Activated naive CD4-positive, alpha-beta T cell treated with anti-CD3 and anti-CD28 coated beads, Interleukin-2, amount 50 U/mL, for 72 hours (primary cell): ENCODE measurements around the gene PDK4. TPM values are rescaled to one million over a fixed set of nuclear protein-coding genes. Genes with fewer than 3 reads are reported as not detected.

Source experiments
- ATAC-seq, 2 donors: fragments of 150-1000 bp; cut with Tn5 transposase; 2 replicates each; pipeline ENCODE4 v1.10.0; 2021; ENCODE audit warnings: mild to moderate bottlenecking in 2 of 2, moderate library complexity in 2 of 2
- DNase-seq, 2 donors: peaks; one replicate each; pipeline ENCODE4 v3.0.0; 2021 to 2022; ENCODE audit warnings: low spot score in 2 of 2
- H3K27ac Mint-ChIP-seq, 2 donors: one replicate each; pipeline ENCODE4 v1.8.0; 2022; ENCODE audit warnings: mild to moderate bottlenecking in 2 of 2, mixed read lengths in 2 of 2
- H3K36me3 Mint-ChIP-seq, 2 donors: one replicate each; pipeline ENCODE4 v1.8.0; 2022; ENCODE audit warnings: mixed read lengths in 2 of 2
- H3K9me3 Mint-ChIP-seq, 2 donors: one replicate each; pipeline ENCODE4 v1.8.0; 2022; ENCODE audit warnings: mixed read lengths in 2 of 2
- total RNA-seq, 2 donors: library from RNA; stranded (reverse); gene quantifications; one replicate each; pipeline ENCODE4 v1.2.3, GENCODE V29; 2022

Gene PDK4
- total RNA-seq, result not detected

- no peak for ATAC-seq
- Mint-ChIP-seq H3K9me3 (peaks cover 0 to 4% of the 10 kb centered on the region in 2 donors), H3K36me3 (peaks cover 0 to 6% of the 10 kb centered on the region in 2 donors), H3K27ac (no peak within 1 kb of the TSS)
- DNase-seq, result no peak
Measured at GRCh38 chr7:95596198-95597063, at the start of gene PDK4. Gene PDK4, minus strand, starts transcription at chr7:95596516. Its CDS starts 223 bp downstream, at chr7:95596293.

GRCh38 chr7:95642173-95642572 lies 45.9 kb upstream of the PDK4 start:
- Mint-ChIP-seq H3K9me3 (no peaks in the 10 kb centered on the region), H3K36me3 (no peaks in the 10 kb centered on the region), H3K27ac (no peak overlapping the region)
- no peak for DNase-seq
- no peak for ATAC-seq

- Mint-ChIP-seq H3K27ac (no peak overlapping the region), H3K9me3 (no peaks in the 10 kb centered on the region), H3K36me3 (no peaks in the 10 kb centered on the region)
- DNase-seq, result no peak
- no peak for ATAC-seq
Measured at GRCh38 chr7:95636140-95636940, 40.0 kb upstream of the PDK4 start.

GRCh38 chr7:95632609-95633008 lies 36.3 kb upstream of the PDK4 start:
- Mint-ChIP-seq H3K27ac (no peak overlapping the region), H3K9me3 (peaks cover 0 to 4% of the 10 kb centered on the region in 2 donors), H3K36me3 (no peaks in the 10 kb centered on the region)
- DNase-seq (no peak), ATAC-seq (no peak)

DNA sequence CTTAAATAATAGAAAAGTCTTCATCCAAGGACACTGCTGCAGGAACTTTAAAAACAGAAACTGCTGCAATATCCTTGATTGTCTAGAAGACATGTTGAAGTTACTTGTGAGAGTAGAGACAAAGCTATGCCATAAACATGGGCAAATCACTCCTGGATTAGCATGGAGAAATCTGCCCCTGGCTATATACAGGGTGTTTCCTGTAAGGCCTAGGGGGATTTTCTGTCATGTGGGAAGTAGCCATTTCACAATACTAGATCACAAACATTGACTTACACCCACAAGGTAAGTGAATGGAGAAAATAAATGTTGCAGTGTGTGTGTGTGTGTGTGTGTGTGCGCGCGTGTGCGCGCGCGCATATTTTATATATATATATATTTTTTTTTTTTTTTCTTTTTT lies 35.2 kb upstream of the PDK4 start:
- ATAC-seq, result no peak
- Mint-ChIP-seq H3K9me3 (peaks cover 4% of the 10 kb centered on the region in 2 donors), H3K27ac (no peak overlapping the region), H3K36me3 (no peaks in the 10 kb centered on the region)
- DNase-seq, result no peak

DNA sequence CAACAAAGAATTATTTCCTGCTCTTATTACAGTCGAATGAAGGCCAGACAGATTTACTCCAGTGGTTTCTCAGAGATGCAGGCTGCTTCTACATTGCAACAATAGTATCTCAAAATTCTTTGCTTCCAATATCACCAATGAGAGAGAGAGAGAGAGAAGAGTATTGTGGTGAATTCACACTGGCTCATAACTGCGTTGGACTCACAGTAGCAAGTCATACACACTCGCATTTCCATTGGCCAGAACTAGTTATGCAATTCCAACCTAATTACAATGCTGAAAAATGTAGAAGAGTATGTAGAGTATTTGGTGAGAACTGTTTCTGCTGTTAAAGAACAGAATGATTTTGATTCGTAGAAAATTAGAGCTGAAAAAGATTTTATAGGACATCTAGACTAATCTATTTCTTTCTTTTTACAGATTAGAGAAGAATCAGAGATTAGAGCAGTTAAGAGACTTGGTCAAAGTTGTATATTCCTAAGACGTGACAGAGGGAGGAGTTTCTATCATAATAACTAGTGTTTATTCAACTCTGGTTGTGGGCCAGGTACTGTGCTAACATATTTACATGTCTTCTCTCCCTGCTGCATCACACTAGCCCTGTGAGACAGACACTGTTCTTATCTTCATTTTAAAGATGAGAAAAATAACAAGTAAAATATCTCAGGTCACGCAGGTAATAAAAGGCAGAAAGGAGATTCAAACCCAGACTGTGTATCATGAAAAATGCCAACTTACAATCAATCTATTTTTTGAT lies 34.6 kb upstream of the PDK4 start:
- ATAC-seq (no peak), DNase-seq (no peak)
- H3K27ac Mint-ChIP-seq, result no peak overlapping the region
- peaks cover 4% of the 10 kb centered on the region in 2 donors for H3K9me3 Mint-ChIP-seq
- no peaks in the 10 kb centered on the region for H3K36me3 Mint-ChIP-seq

DNA sequence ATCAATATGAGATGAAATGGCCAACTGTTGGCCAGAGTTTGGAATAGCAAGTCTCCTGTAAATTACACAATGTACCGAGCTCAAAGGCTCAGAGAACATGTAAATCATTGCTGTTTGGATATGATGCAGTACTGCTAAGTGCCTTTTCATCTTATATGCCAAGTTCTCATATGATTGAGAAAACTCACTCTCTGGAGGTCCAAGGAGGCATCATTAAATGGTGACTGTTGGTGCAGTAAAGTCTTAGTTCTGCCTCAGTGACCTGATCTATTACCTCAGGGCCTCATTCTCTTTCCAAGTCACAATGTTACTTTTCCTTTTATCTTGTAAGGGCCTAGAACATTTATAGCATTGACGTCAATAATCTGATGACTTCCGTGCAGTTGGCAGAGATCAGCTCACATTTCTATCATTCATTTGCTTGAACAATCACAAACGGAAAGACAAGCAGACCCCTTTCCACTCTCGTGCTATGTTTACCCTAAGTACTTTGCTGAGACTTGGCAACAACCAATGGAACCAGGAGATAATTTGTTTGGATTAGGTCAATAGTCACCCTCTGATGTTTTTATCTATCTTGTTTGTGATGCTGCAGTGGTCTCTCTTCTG lies 32.6 kb upstream of the PDK4 start:
- peaks cover 4% of the 10 kb centered on the region in 2 donors for H3K9me3 Mint-ChIP-seq
- H3K36me3 Mint-ChIP-seq, result no peaks in the 10 kb centered on the region
- no peak for DNase-seq
- no peak for ATAC-seq
- no peak overlapping the region for H3K27ac Mint-ChIP-seq

- Mint-ChIP-seq H3K9me3 (peaks cover 0 to 4% of the 10 kb centered on the region in 2 donors), H3K36me3 (no peaks in the 10 kb centered on the region), H3K27ac (no peak overlapping the region)
- no peak for ATAC-seq
- no peak for DNase-seq
Measured at GRCh38 chr7:95623788-95624187, 27.5 kb upstream of the PDK4 start.

GRCh38 chr7:95622859-95623258 lies 26.5 kb upstream of the PDK4 start:
- H3K36me3 Mint-ChIP-seq, result no peaks in the 10 kb centered on the region
- H3K27ac Mint-ChIP-seq, result no peak overlapping the region
- ATAC-seq (no peak), DNase-seq (no peak)
- H3K9me3 Mint-ChIP-seq, result peaks cover 0 to 4% of the 10 kb centered on the region in 2 donors

DNA sequence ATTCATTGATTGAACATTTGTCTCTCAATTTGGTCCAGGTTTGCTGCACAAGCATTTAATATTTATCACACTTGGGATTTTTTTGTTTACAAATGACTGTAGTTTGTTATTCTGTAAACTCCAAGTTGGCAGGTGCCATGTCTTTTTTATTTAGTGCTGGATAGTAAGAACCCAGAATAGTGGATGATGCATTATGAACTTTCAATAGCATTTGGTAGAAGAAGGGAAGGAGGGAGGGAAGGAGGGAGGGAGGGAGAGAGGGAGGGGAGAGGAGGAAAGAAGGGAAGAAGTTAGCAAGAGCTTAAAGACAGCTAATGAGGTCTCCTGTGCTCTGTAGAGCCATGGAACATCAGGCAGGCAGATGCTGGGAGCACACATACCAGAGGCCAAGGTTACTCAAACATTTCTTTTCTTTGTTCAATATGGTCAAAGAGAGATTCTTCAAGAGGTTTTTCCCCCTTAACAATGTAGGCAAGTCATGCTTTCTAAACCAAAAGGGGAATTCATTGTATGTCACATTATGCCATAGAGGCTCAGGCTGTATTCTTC lies 25.8 kb upstream of the PDK4 start:
- Mint-ChIP-seq H3K36me3 (no peaks in the 10 kb centered on the region), H3K27ac (no peak overlapping the region), H3K9me3 (peaks cover 0 to 4% of the 10 kb centered on the region in 2 donors)
- ATAC-seq, result no peak
- no peak for DNase-seq

DNA sequence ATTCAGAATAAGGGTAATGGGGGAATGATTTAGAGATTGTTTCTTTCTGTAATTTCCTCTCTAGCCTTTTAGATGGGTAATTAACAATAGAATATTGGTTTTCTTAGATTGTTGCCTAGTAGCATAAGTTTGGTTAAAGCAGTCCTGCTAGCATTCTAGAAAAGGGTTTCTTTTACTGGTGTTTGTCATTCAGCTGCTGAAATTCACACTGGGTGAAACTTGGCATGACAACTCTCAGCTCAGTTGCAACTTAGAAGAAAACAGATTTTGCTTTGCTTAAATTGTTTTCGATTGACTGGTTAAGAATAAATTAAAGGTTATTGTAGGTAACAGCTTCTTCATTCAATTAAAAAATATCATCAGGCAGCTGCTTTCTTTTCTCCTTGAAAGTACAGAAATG lies 25.1 kb upstream of the PDK4 start:
- ATAC-seq, result no peak
- DNase-seq, result no peak
- Mint-ChIP-seq H3K36me3 (no peaks in the 10 kb centered on the region), H3K27ac (no peak overlapping the region), H3K9me3 (no peaks in the 10 kb centered on the region)

GRCh38 chr7:95620631-95621030 lies 24.3 kb upstream of the PDK4 start:
- ATAC-seq (no peak), DNase-seq (no peak)
- peaks cover 0 to under 1% of the 10 kb centered on the region in 2 donors for H3K36me3 Mint-ChIP-seq

DNA sequence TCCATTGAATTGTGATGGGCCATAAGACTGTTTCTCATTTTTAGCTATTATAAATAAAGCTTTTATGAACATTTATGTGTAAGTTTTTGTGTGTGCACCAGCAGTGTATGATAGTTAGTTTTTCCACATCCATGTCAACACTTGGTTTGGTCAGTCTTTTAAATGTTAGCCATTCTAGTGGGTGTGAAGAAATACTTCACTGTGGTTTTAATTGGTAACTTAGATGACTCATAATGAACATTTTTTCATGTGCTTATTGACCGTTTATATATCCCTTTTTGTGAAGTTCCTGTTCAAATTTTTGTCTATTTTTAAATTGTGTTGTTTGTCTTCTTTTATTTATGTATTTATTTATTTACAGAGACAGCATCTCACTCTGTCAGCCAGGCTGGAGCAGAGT lies 23.6 kb upstream of the PDK4 start:
- DNase-seq (no peak), ATAC-seq (no peak)
- peaks cover 9% of the 10 kb centered on the region in 2 donors for H3K9me3 Mint-ChIP-seq
- no peak overlapping the region for H3K27ac Mint-ChIP-seq
- peaks cover 0 to 6% of the 10 kb centered on the region in 2 donors for H3K36me3 Mint-ChIP-seq

More at GRCh38 chr7:95620631-95621030, 24.3 kb upstream of the PDK4 start:
- Mint-ChIP-seq H3K27ac (no peak overlapping the region), H3K9me3 (peaks cover 1 to 2% of the 10 kb centered on the region in 2 donors)

DNA sequence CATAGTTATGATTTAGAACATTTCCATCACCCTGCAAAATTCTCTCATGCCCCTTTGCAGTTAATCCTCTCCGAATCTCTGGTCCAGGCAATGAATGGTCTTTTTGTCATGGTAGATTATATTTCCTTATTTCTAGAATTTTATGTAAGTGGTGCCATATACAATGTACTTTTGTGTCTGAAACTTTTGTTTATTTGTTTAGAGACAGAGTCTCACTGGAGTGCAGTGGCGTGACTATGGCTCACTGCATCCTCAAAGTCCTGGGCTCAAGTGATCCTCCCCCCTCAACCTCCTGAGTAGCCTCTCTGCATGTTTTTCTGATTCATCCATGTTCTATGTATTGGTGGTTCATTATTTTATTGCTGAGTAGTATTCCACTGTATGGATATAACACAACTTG lies 23.2 kb upstream of the PDK4 start:
- ATAC-seq (no peak), DNase-seq (no peak)
- Mint-ChIP-seq H3K9me3 (peaks cover 11 to 13% of the 10 kb centered on the region in 2 donors), H3K27ac (no peak overlapping the region), H3K36me3 (peaks cover 0 to 6% of the 10 kb centered on the region in 2 donors)

- Mint-ChIP-seq H3K9me3 (peaks cover 26 to 27% of the 10 kb centered on the region in 2 donors), H3K27ac (no peak overlapping the region), H3K36me3 (peaks cover 0 to 6% of the 10 kb centered on the region in 2 donors)
- DNase-seq (no peak), ATAC-seq (no peak)
Measured at GRCh38 chr7:95614442-95614940, 18.2 kb upstream of the PDK4 start.

DNA sequence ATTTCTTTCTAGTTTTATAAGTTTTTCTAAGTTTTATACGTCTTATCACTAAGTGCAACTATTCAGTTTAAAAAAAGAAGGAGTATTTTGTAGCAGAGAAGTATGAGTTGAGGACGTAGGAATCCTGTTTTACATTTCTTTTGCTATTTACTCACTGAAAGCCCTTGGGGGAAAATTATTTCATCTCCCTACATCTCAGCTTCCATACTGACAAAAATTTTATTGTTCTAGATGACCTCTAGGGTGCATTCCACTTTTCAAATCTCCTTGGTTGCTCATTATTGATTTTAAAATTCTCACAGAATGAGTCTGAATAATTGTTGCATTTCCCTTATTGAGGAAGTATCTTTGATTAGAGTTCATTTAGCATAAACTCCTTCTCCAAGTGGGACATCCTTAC lies 14.9 kb upstream of the PDK4 start:
- peaks cover 27 to 29% of the 10 kb centered on the region in 2 donors for H3K9me3 Mint-ChIP-seq
- no peak for DNase-seq
- H3K27ac Mint-ChIP-seq, result no peak overlapping the region
- peaks cover 0 to 15% of the 10 kb centered on the region in 2 donors for H3K36me3 Mint-ChIP-seq
- no peak for ATAC-seq
